Colonic mucosa (tissue), 4 donors: ENCODE measurements around the gene AP1G1. TPM values are rescaled to one million over a fixed set of nuclear protein-coding genes. Genes with fewer than 3 reads are reported as not detected.

Source experiments
- DNase-seq: peaks from one replicate; pipeline ENCODE4 v3.0.0-alpha.2; 2020
- H3K27ac ChIP-seq: fragments of 200-600 bp; one replicate; pipeline ENCODE4 v1.8.0; 2021
- H3K27me3 ChIP-seq: fragments of 200-600 bp; one replicate; pipeline ENCODE4 v1.8.0; 2021
- H3K36me3 ChIP-seq: fragments of 200-600 bp; one replicate; pipeline ENCODE4 v1.8.0; 2021
- H3K4me1 ChIP-seq: fragments of 200-600 bp; one replicate; pipeline ENCODE4 v1.8.0; 2021; ENCODE audit warnings: mild to moderate bottlenecking
- H3K4me3 ChIP-seq: fragments of 200-600 bp; one replicate; pipeline ENCODE4 v1.8.0; 2021
- H3K9ac ChIP-seq, 2 donors: one replicate each; pipeline ENCODE4 v1.7.0; 2013; ENCODE audit warnings: control low read depth in 2 of 2, low read depth in 2 of 2, low read length in 2 of 2
- H3K9me3 ChIP-seq: fragments of 200-600 bp; one replicate; pipeline ENCODE4 v1.8.0; 2021
- intact Hi-C: fragments of 100-400 bp; cut with DNase I; formaldehyde crosslinking; loops from one replicate; pipeline ENCODE4 v1.14.1; 2022
- total RNA-seq, 2 donors: library from RNA; stranded (reverse); fragmentation: NEBNext Ultra II Directional in 1 of 2; extraction: Animal tissue kit (Norgen Biotek cat#: 25700) in 1 of 2; gene quantifications; one replicate each; pipeline ENCODE4 v1.2.1, GENCODE V29; 2021
- TF ChIP-seq, protein P1 (sequence below): fragments of 200-600 bp; IDR thresholded peaks from one replicate; pipeline ENCODE4 v1.8.0; 2022; ENCODE audit warnings: antibody characterized with exemption, mild to moderate bottlenecking
- donor health status: healthy.
- donor health status: DM: no; HTN: no; CAD: no.
- donor health status: DM: no; HTN: no; CAD: no.

AP1G1 gene
- total RNA-seq, 2 donors from 2014 or later, result 101 to 102 TPM

DNA sequence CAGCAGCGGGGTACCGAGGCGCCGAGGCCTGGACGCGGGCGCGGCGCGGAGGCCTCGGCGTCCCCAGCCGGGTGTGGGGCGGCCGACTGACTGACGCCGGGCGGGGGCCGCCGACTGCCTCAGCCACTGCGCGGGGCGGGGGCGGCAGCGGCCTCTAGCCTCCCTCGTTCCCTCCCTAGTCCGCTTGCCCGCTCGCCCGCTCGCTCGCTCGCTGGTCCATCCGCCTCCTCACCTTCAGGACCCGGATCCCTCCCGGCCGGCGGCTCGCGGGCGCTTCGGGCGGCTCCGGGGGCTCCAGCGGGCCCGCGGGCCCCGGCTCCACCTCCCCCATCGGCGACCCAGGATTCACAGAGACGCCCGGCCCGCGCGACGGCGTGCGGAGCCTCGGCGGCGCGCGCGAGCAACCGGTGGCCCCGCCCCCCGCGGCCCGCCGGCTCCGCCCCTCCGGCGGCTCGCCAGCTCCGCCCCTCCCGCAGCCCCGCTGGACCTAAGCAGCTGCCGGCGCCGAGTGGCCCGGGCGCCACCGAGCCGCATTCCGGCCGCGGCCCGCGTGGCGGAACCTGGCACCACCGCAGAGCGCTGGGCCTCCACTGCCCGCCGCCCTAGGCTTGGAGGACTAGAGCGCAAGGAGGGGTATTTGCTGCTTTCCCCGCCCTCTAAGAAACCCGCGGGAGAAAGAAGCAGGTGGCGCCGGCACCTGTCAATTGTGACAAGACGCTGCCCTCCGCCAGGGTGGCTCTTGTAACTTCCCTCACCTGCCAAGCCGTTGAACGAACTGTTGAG, 84.9 kb downstream of the AP1G1 start:
- intact Hi-C loops, result no loop called here
- Histone ChIP-seq H3K4me1 (peaks cover 2% of the 10 kb centered on the region), H3K36me3 (no peaks in the 10 kb centered on the region), H3K4me3 (peak overlapping the region; percentile 86), H3K9me3 (no peaks in the 10 kb centered on the region), H3K9ac (peak overlapping the region; percentile 68 to 88), H3K27me3 (no peaks in the 10 kb centered on the region), H3K27ac (peak overlapping the region; percentile 92)
- DNase-seq, result peak; percentile 78
- TF ChIP-seq, protein P1, sequence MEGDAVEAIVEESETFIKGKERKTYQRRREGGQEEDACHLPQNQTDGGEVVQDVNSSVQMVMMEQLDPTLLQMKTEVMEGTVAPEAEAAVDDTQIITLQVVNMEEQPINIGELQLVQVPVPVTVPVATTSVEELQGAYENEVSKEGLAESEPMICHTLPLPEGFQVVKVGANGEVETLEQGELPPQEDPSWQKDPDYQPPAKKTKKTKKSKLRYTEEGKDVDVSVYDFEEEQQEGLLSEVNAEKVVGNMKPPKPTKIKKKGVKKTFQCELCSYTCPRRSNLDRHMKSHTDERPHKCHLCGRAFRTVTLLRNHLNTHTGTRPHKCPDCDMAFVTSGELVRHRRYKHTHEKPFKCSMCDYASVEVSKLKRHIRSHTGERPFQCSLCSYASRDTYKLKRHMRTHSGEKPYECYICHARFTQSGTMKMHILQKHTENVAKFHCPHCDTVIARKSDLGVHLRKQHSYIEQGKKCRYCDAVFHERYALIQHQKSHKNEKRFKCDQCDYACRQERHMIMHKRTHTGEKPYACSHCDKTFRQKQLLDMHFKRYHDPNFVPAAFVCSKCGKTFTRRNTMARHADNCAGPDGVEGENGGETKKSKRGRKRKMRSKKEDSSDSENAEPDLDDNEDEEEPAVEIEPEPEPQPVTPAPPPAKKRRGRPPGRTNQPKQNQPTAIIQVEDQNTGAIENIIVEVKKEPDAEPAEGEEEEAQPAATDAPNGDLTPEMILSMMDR, result no peak

DNA sequence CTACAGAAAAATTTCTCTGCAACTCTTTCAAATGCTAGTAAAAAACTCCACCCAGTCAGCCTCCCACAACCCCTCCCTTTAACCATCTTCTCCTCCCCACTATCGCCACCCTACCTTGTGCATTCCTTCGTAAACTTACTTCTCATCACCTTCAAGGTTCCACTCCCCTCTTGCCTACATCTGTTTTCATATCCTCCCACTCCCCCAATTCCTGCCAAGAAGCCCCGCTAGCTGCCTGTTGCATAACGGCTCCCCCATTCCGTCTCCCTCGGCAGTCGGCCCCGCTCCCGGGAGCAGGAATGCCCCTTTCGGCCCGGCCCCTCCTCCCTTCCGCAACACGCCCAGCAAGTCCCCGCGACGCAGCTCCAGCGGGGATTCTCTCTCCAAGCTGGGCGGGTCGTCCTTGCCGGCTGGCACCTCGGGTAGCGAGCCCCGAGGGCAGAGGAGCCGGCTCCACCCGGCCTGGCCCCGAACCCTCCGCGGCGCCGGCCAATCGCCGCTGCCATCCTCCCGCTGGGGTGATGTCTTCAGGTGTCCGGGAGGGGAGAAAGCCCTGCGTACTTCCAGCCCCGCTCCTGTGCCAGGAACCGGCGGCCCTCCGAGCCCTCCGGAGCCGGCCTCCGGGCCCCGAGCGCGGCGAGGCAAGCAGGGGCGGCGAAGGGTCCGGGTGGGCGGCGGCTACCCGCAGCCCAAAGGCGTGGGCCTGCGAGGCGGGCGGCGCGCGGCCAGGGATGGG, 85.7 kb downstream of the AP1G1 start:
- peak overlapping the region; percentile 92 for H3K27ac ChIP-seq
- intact Hi-C loops, result no loop called here
- H3K27me3 ChIP-seq, result no peaks in the 10 kb centered on the region
- H3K4me1 ChIP-seq, result peaks cover 2% of the 10 kb centered on the region
- TF ChIP-seq, protein P1, result no peak
- no peaks in the 10 kb centered on the region for H3K9me3 ChIP-seq
- H3K4me3 ChIP-seq, result peak overlapping the region; percentile 86
- DNase-seq, result peak; percentile 84
- peak overlapping the region; percentile 81 to 88 for H3K9ac ChIP-seq
- no peaks in the 10 kb centered on the region for H3K36me3 ChIP-seq

DNA sequence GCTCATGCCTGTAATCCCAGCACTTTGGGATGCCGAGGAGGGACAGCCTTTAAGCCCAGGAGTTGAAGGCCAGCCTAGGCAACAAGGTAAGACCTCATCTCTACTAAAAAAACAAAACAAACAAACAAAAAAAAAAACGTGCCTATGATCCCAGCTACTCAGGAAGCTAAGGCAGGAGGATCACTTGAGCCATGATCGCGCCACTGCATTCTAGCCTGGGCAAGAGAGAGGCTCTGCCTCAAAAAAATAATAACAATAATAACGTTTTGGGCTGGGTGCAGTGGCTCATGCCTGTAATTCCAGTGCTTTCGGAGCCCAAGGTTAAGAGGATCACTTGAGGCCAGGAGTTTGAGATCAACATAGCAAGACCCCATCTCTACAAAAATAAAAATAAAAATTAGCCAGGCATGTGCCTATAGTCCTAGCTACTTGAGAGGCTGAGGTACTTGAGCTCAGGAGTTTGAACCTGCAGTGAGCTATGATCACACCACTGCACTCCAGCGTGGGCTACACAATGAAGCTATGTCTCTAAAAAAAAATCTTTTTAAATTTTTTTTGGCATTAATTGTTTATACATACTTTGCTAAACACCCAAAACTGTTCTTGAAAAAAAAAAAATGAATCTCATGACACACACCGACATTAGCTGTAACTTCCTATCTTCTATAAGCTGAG, 87.4 kb downstream of the AP1G1 start:
- no peaks in the 10 kb centered on the region for H3K27me3 ChIP-seq
- peak overlapping the region in 1 of 2 donors; percentile 53 for H3K9ac ChIP-seq
- TF ChIP-seq, protein P1, result no peak
- H3K27ac ChIP-seq, result peak overlapping the region; percentile 92
- H3K9me3 ChIP-seq, result no peaks in the 10 kb centered on the region
- DNase-seq, result no peak
- no peaks in the 10 kb centered on the region for H3K36me3 ChIP-seq
- no peak overlapping the region for H3K4me3 ChIP-seq
- intact Hi-C loops, result no loop called here
- no peaks in the 10 kb centered on the region for H3K4me1 ChIP-seq

DNA sequence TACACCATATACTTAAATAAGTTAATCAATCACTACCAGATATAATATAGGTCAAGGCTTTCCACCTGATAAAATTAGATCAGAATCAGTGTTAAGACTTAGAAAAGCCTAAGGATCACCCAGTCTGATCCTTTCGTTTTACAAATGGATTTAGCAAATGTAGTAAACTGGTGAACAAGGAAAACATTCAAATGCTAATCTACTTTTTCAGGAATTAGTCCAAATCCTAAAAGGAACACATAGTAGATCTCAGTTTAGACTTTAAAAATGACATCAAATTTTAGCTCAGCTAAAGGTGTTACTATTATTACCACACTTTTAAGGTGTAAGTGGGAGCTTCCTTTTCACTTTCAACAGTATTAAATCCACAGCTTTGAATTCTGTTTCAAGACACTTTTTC, 96.1 kb downstream of the AP1G1 start:
- H3K4me1 ChIP-seq, result peaks cover 7% of the 10 kb centered on the region
- DNase-seq, result no peak
- H3K4me3 ChIP-seq, result no peak overlapping the region
- H3K36me3 ChIP-seq, result no peaks in the 10 kb centered on the region
- H3K27ac ChIP-seq, result no peak overlapping the region
- intact Hi-C loops, result no loop called here
- no peaks in the 10 kb centered on the region for H3K9me3 ChIP-seq
- H3K9ac ChIP-seq, result no peak overlapping the region
- TF ChIP-seq, protein P1, result no peak
- no peaks in the 10 kb centered on the region for H3K27me3 ChIP-seq

DNA sequence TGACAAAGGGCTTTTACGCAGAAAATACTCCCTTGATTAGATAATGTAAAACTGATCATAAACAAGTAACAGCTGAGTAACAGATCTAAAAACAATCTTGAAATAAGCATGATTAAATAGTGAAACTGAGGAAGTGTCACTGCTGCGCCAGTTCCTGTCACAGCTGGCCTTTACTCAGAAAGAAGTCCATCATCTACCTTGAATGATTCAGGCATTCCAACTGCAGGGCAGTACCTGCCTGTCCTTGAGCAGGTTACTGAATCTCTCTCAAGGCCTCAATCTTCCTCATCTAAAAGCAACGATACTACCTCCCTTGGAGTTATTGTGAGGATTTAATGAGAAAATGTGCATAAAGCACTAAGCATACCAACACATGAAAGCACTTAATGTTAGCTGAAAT, 96.8 kb downstream of the AP1G1 start:
- H3K4me3 ChIP-seq, result no peak overlapping the region
- DNase-seq, result no peak
- no peak overlapping the region for H3K9ac ChIP-seq
- H3K9me3 ChIP-seq, result no peaks in the 10 kb centered on the region
- intact Hi-C loops, result no loop called here
- H3K36me3 ChIP-seq, result no peaks in the 10 kb centered on the region
- H3K27ac ChIP-seq, result no peak overlapping the region
- no peaks in the 10 kb centered on the region for H3K27me3 ChIP-seq
- peaks cover 7% of the 10 kb centered on the region for H3K4me1 ChIP-seq
- TF ChIP-seq, protein P1, result no peak
